HG02870 (cell line): Measurements from ENCODE around the gene TM4SF20.

Source experiments
- ATAC-seq: cut with Tn5 transposase; IDR thresholded peaks from one replicate; pipeline ENCODE4 v1.9.1; 2021; ENCODE audit warnings: mild to moderate bottlenecking, moderate library complexity; ENCODE audit not compliant: unreplicated experiment

The TM4SF20 gene

GRCh38 chr2:227323818-227324217 is 55.3 kb downstream of the TM4SF20 start:
- no peak for ATAC-seq

- no peak for ATAC-seq
Measured at GRCh38 chr2:227322530-227323205, 56.4 kb downstream of the TM4SF20 start.

- no peak for ATAC-seq
Measured at GRCh38 chr2:227320305-227321094, 58.6 kb downstream of the TM4SF20 start.

- ATAC-seq: no peak
Measured at GRCh38 chr2:227317834-227318233, 61.3 kb downstream of the TM4SF20 start.

- no peak for ATAC-seq
Measured at GRCh38 chr2:227313310-227313709, 65.8 kb downstream of the TM4SF20 start.

GRCh38 chr2:227312579-227312978 is 66.5 kb downstream of the TM4SF20 start:
- no peak for ATAC-seq
